H1 (cell line): ENCODE results near the gene IREB2. TPM values are rescaled to one million over a fixed set of nuclear protein-coding genes. Genes with fewer than 3 reads are reported as not detected.

Experiments
- CTCF ChIA-PET: fragments of 300-600 bp; sonication (Branson Sonifier 250); formaldehyde crosslinking; loops from one replicate; lab custom pipeline; 2021; ENCODE audit not compliant: partially characterized antibody; lab: Charles Lee
- POLR2A ChIA-PET: fragments of 300-600 bp; sonication (Branson Sonifier 250); formaldehyde crosslinking; loops from one replicate; lab custom pipeline; 2021; ENCODE audit warnings: inconsistent platforms; ENCODE audit not compliant: partially characterized antibody; lab: Charles Lee
- DNase-seq, 2 experiments: peaks; one replicate each; pipeline versions ENCODE4 v3.0.0 to v3.0.0-alpha.2; 2010 to 2022; ENCODE audit warnings: low spot score in 2 of 2, low read depth in 1 of 2, mixed read lengths in 1 of 2
- FAIRE-seq: peaks from 2 replicates; lab custom pipeline; 2011; peaks lifted over from hg19 to GRCh38; lab: Jason Lieb, UNC
- H2AFZ ChIP-seq: 2 replicates; pipeline ENCODE4 v1.8.1; 2012; ENCODE audit warnings: low read length, inconsistent platforms
- H2AK5ac ChIP-seq: 2 replicates; pipeline ENCODE4 v1.6.1; 2013; ENCODE audit warnings: low read depth, low read length
- H2BK120ac ChIP-seq: replicated peaks from 2 replicates; pipeline ENCODE3; 2013; ENCODE audit warnings: low read depth, low read length, inconsistent platforms
- H2BK12ac ChIP-seq: 2 replicates; pipeline ENCODE4 v1.6.1; 2013; ENCODE audit warnings: low read depth, low read length
- H2BK15ac ChIP-seq: 2 replicates; pipeline ENCODE4 v1.6.1; 2013; ENCODE audit warnings: low read length
- H2BK20ac ChIP-seq: 2 replicates; pipeline ENCODE4 v1.6.1; 2013; ENCODE audit warnings: low read length
- H2BK5ac ChIP-seq: 2 replicates; pipeline ENCODE4 v1.6.1; 2013; ENCODE audit warnings: low read depth, low read length
- H3K14ac ChIP-seq: 2 replicates; pipeline ENCODE4 v1.6.1; 2013; ENCODE audit warnings: inconsistent platforms; ENCODE audit not compliant: insufficient read length
- H3K18ac ChIP-seq: 2 replicates; pipeline ENCODE4 v1.6.1; 2013; ENCODE audit warnings: low read length; ENCODE audit errors: extremely low read depth
- H3K23ac ChIP-seq: 2 replicates; pipeline ENCODE4 v1.6.1; 2013; ENCODE audit warnings: inconsistent platforms; ENCODE audit not compliant: insufficient read length
- H3K23me2 ChIP-seq: 2 replicates; pipeline ENCODE4 v1.6.1; 2013; ENCODE audit warnings: low read depth, low read length
- H3K27ac ChIP-seq: 2 replicates; pipeline ENCODE4 v1.6.1; 2011; ENCODE audit warnings: low read depth, low read length, inconsistent platforms
- H3K27me3 ChIP-seq, 4 experiments: replicated peaks in 1 of 4; 1 replicate in 1 of 4; 2 replicates in 3 of 4; pipeline versions ENCODE4 v1.6.1 to v1.8.1; 2011 to 2013; ENCODE audit warnings: low read length in 3 of 4, mild to moderate bottlenecking in 3 of 4, inconsistent platforms in 2 of 4, mixed read lengths in 2 of 4, moderate library complexity in 1 of 4; ENCODE audit not compliant: control insufficient read depth in 3 of 4, insufficient read depth in 3 of 4; ENCODE audit errors: extremely low read depth in 1 of 4
- H3K36me3 ChIP-seq, 4 experiments: 2 replicates each; pipeline versions ENCODE4 v1.6.1 to v1.8.1; 2011 to 2013; ENCODE audit warnings: mild to moderate bottlenecking in 4 of 4, low read length in 3 of 4, moderate library complexity in 2 of 4, control low read depth in 1 of 4, inconsistent platforms in 1 of 4; ENCODE audit not compliant: insufficient read depth in 4 of 4, control insufficient read depth in 2 of 4
- H3K4ac ChIP-seq: replicated peaks from 2 replicates; pipeline ENCODE3; 2013; ENCODE audit warnings: low read length, low read depth, mixed read lengths, inconsistent platforms; ENCODE audit not compliant: insufficient read length
- H3K4me1 ChIP-seq, 4 experiments: replicated peaks in 1 of 4; 1 replicate in 1 of 4; 2 replicates in 3 of 4; pipeline versions ENCODE4 v1.6.1 to v1.8.1; 2011 to 2013; ENCODE audit warnings: low read length in 3 of 4, inconsistent platforms in 2 of 4, mixed read lengths in 1 of 4; ENCODE audit not compliant: insufficient read depth in 4 of 4, control insufficient read depth in 3 of 4
- H3K4me2 ChIP-seq, 2 experiments: 2 replicates each; pipeline versions ENCODE4 v1.6.1 to v1.8.1; 2011 to 2013; ENCODE audit warnings: low read depth in 2 of 2, low read length in 2 of 2, control low read depth in 1 of 2, inconsistent platforms in 1 of 2, mild to moderate bottlenecking in 1 of 2; ENCODE audit not compliant: insufficient read depth in 1 of 2
- H3K4me3 ChIP-seq, 4 experiments: fragments of 200-600, 300-600 bp in 1 of 4; sonication (generic), shearing (Covaris generic), sonication (Bioruptor Twin) in 1 of 4; 2 replicates each; pipeline versions ENCODE4 v1.5.1 to v1.8.1; 2011 to 2016; ENCODE audit warnings: low read length in 4 of 4, low read depth in 3 of 4, control low read depth in 2 of 4, inconsistent platforms in 2 of 4, mild to moderate bottlenecking in 2 of 4, mixed read lengths in 1 of 4, moderate library complexity in 1 of 4; ENCODE audit not compliant: insufficient read depth in 2 of 4; ENCODE audit errors: extremely low read depth in 1 of 4
- H3K56ac ChIP-seq: replicated peaks from 2 replicates; pipeline ENCODE3; 2013; ENCODE audit warnings: low read depth, mild to moderate bottlenecking, mixed read lengths, low read length, inconsistent platforms; ENCODE audit not compliant: insufficient read length
- H3K79me1 ChIP-seq: 2 replicates; pipeline ENCODE4 v1.6.1; 2013; ENCODE audit warnings: low read depth, low read length, control low read depth
- H3K79me2 ChIP-seq, 2 experiments: 2 replicates each; pipeline versions ENCODE4 v1.6.1 to v1.8.1; 2012 to 2013; ENCODE audit warnings: low read length in 2 of 2, mild to moderate bottlenecking in 2 of 2, inconsistent platforms in 1 of 2; ENCODE audit not compliant: insufficient read depth in 2 of 2, control insufficient read depth in 1 of 2
- H3K9ac ChIP-seq, 4 experiments: replicated peaks in 1 of 4; 1 replicate in 1 of 4; 2 replicates in 3 of 4; pipeline versions ENCODE4 v1.6.1 to v1.8.1; 2011 to 2013; ENCODE audit warnings: low read depth in 3 of 4, low read length in 3 of 4, control low read depth in 2 of 4, mild to moderate bottlenecking in 2 of 4, moderate library complexity in 2 of 4, inconsistent platforms in 1 of 4; ENCODE audit errors: extremely low read depth in 1 of 4
- H3K9me3 ChIP-seq, 2 experiments: 2 replicates each; pipeline versions ENCODE4 v1.6.1 to v1.8.1; 2012 to 2013; ENCODE audit warnings: mild to moderate bottlenecking in 2 of 2, moderate library complexity in 2 of 2, control low read depth in 1 of 2, inconsistent platforms in 1 of 2, low read depth in 1 of 2, low read length in 1 of 2, mixed read lengths in 1 of 2; ENCODE audit not compliant: insufficient read depth in 2 of 2
- H4K20me1 ChIP-seq, 2 experiments: replicated peaks in 1 of 2; 2 replicates each; pipeline versions ENCODE3 to v1.8.1; 2011 to 2013; ENCODE audit warnings: inconsistent platforms in 2 of 2, low read length in 2 of 2, mild to moderate bottlenecking in 1 of 2; ENCODE audit not compliant: insufficient read depth in 2 of 2, control insufficient read depth in 1 of 2
- H4K5ac ChIP-seq: 2 replicates; pipeline ENCODE4 v1.6.1; 2013; ENCODE audit warnings: low read length, low read depth, mixed read lengths, inconsistent platforms; ENCODE audit not compliant: insufficient read length
- H4K8ac ChIP-seq: 2 replicates; pipeline ENCODE4 v1.8.0; 2013; ENCODE audit warnings: mild to moderate bottlenecking, moderate library complexity, low read length, inconsistent platforms; ENCODE audit not compliant: insufficient read depth; ENCODE audit errors: extremely low read depth
- H4K91ac ChIP-seq: replicated peaks from 2 replicates; pipeline ENCODE3; 2013; ENCODE audit warnings: low read length, mixed read lengths, inconsistent platforms; ENCODE audit not compliant: insufficient read length
- POLR2AphosphoS5 ChIP-seq: IDR thresholded peaks from 2 replicates; pipeline ENCODE4 v1.6.1; 2011; ENCODE audit warnings: low read depth, low read length
- WGBS, 2 experiments: shearing (Covaris generic) in 1 of 2; methylation state at CpG; one replicate each; pipeline versions ENCODE4 v1.1.6 to v1.1.7; 2013 to 2015; ENCODE audit warnings: low lambda C conversion rate in 2 of 2, mixed read lengths in 2 of 2, inconsistent platforms in 1 of 2, low coverage in 1 of 2, missing lambda C conversion rate in 1 of 2; ENCODE audit not compliant: insufficient replicate concordance in 2 of 2, insufficient coverage in 1 of 2, insufficient read length in 1 of 2; ENCODE audit errors: extremely low coverage in 1 of 2, missing lambda C conversion rate in 1 of 2; 5-methylcytosine and 5-hydroxymethylcytosine counted together
- polyA plus RNA-seq, 7 experiments: library from polyadenylated mRNA; depleted of rRNA in 3 of 7; stranded (reverse) in 5 of 7; unstranded in 2 of 7; fragments of >200 nt in 5 of 7; fragments of 200-250 nt in 2 of 7; gene quantifications; 1 replicate in 5 of 7; 2 replicates in 1 of 7; 4 replicates in 1 of 7; pipeline versions ENCODE4 v1.2.1 to v1.2.3, GENCODE V29; 2011 to 2013; ENCODE audit warnings: missing spikeins in 2 of 7, mixed read lengths in 2 of 7
- total RNA-seq: library from RNA; stranded (reverse); fragmentation: NEBNext Ultra II Directional; extraction: Animal tissue kit (Norgen Biotek cat#: 25700); gene quantifications from 2 replicates; pipeline ENCODE4 v1.2.1, GENCODE V29; 2021

Gene IREB2
- total and polyA plus RNA-seq, 2 of the 8 experiments (the other 6 are each of a cell fraction or from before 2014, with no cell fraction given) = 21.0 to 103 TPM

DNA sequence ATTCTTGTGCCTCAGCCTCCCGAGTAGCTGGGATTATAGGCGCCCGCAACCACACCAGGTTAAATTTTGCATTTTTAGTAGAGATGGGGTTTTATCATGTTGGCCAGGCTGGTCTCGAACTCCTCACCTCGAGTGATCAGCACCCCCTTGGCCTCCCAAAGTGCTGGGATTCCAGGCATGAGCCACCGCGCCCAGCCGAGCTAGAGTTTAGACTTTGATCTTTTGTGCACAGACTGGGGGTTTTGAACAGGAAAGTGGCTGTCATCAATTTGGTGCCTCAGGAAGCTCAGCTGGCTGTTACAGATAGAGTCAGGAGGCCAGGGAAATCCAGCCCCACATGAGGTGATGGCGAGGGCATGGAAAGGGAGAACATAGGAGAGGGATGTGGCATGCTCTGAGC, 19.3 kb upstream of the IREB2 start:
- H2AK5ac ChIP-seq = no peak overlapping the region
- no peaks in the 10 kb centered on the region for H3K36me3 ChIP-seq
- 77% methylated on average over 9 of the region's 9 CpGs; no CpG with 5 or more reads in 1 of the 2 experiments for WGBS, 2 experiments
- no peak overlapping the region for H2BK12ac ChIP-seq
- no peak overlapping the region for H3K9ac ChIP-seq
- no peak overlapping the region for H3K56ac ChIP-seq
- H2BK120ac ChIP-seq = no peak overlapping the region
- no peak overlapping the region for H3K4ac ChIP-seq
- no peak overlapping the region for H3K4me2 ChIP-seq
- H2BK20ac ChIP-seq = peak overlapping the region; percentile 6; the same call in 1 of the 2 replicates
- H2BK5ac ChIP-seq = no peak overlapping the region
- no peak overlapping the region for H3K14ac ChIP-seq
- DNase-seq (no peak), FAIRE-seq (no peak)
- no peaks in the 10 kb centered on the region for H3K79me1 ChIP-seq
- H3K4me1 ChIP-seq = peaks cover 0 to 4% (median under 1%) of the 10 kb centered on the region in 4 experiments; a peak in 2 of 7 replicates
- no peak overlapping the region for H2BK15ac ChIP-seq
- H4K91ac ChIP-seq = no peak overlapping the region
- no peak overlapping the region for H3K18ac ChIP-seq
- no peaks in the 10 kb centered on the region for H3K27me3 ChIP-seq
- no peak overlapping the region for H4K5ac ChIP-seq
- no peak overlapping the region for H3K4me3 ChIP-seq
- H4K20me1 ChIP-seq = no peaks in the 10 kb centered on the region
- H3K9me3 ChIP-seq = peaks cover 0 to 6% of the 10 kb centered on the region in 2 experiments; a peak in 1 of 4 replicates
- ChIA-PET CTCF (interaction anchor here (0.7 to 20.7 kb wide), 15 partner anchors 8 to 242 kb away, joined by 3 to 240 read pairs (median 4); partner anchors contain the start of genes IREB2 and SKIC8), POLR2A (interaction anchor here (0.7 to 1.2 kb wide), 3 partner anchors 16 to 46 kb away, joined by 3 to 5 read pairs (median 3); partner anchors contain the start of gene IREB2)
- no peak overlapping the region for H3K23ac ChIP-seq
- H3K27ac ChIP-seq = no peak overlapping the region
- H3K23me2 ChIP-seq = no peaks in the 10 kb centered on the region
- no peak overlapping the region for H4K8ac ChIP-seq
- no peaks in the 10 kb centered on the region for H3K79me2 ChIP-seq
- H2AFZ ChIP-seq = no peak overlapping the region
- no peak for TF ChIP-seq POLR2AphosphoS5
